A673 (cell line): ENCODE results near the gene AGAP1. TPM values are rescaled to one million over a fixed set of nuclear protein-coding genes. Genes with fewer than 3 reads are reported as not detected.

ENCODE experiments used
- BruUV-seq: library from RNA; stranded (reverse); fragments of 400-500 nt; replicated peaks from 2 replicates; lab custom pipeline; 2021; lab: Mats Ljungman, UMichigan
- CTCF ChIA-PET: fragments of 300-600 bp; sonication (Branson Sonifier 250); formaldehyde crosslinking; loops from one replicate; lab custom pipeline; 2022; ENCODE audit warnings: antibody characterized with exemption; lab: Charles Lee
- POLR2A ChIA-PET: fragments of 300-600 bp; sonication (Branson Sonifier 250); formaldehyde crosslinking; loops from one replicate; lab custom pipeline; 2022; ENCODE audit warnings: antibody characterized with exemption; ENCODE audit not compliant: low non-redundant PET; lab: Charles Lee
- DNase-seq: peaks from one replicate; pipeline ENCODE4 v3.0.0-alpha.2; 2015; ENCODE audit warnings: low spot score
- H3K27ac ChIP-seq: fragments of 200-600 bp; sonication (generic); 2 replicates; pipeline ENCODE4 v1.5.1; 2016; ENCODE audit warnings: mixed run types, low read depth, mild to moderate bottlenecking, mixed read lengths, antibody characterized with exemption, low read length; ENCODE audit not compliant: poor library complexity, severe bottlenecking
- H3K27me3 ChIP-seq: fragments of 200-600 bp; sonication (generic); replicated peaks from 2 replicates; pipeline ENCODE4 v1.6.1; 2017; ENCODE audit warnings: mixed run types, low read depth, mild to moderate bottlenecking, mixed read lengths, antibody characterized with exemption, low read length; ENCODE audit not compliant: insufficient read depth, poor library complexity
- H3K36me3 ChIP-seq: fragments of 200-600 bp; sonication (generic); 2 replicates; pipeline ENCODE4 v1.6.1; 2016; ENCODE audit warnings: mixed run types, mild to moderate bottlenecking, mixed read lengths, antibody characterized with exemption, low read length; ENCODE audit not compliant: insufficient read depth, poor library complexity, severe bottlenecking
- H3K4me1 ChIP-seq: fragments of 200-600 bp; sonication (generic); 2 replicates; pipeline ENCODE4 v1.6.1; 2017; ENCODE audit warnings: mixed run types, mild to moderate bottlenecking, mixed read lengths, antibody characterized with exemption, low read length; ENCODE audit not compliant: insufficient read depth, poor library complexity, severe bottlenecking
- H3K4me3 ChIP-seq: fragments of 200-600 bp; sonication (generic); 2 replicates; pipeline ENCODE4 v1.5.1; 2016; ENCODE audit warnings: low read depth, mixed run types, mild to moderate bottlenecking, mixed read lengths, low read length; ENCODE audit not compliant: poor library complexity, severe bottlenecking
- H3K9me3 ChIP-seq: fragments of 200-600 bp; sonication (generic); 2 replicates; pipeline ENCODE4 v1.6.1; 2016; ENCODE audit warnings: mixed run types, low read depth, mild to moderate bottlenecking, mixed read lengths, antibody characterized with exemption, low read length; ENCODE audit not compliant: poor library complexity, severe bottlenecking
- EZH2 ChIP-seq: fragments of 200-600 bp; sonication (generic); IDR thresholded peaks from 2 replicates; pipeline ENCODE4 v1.6.1; 2017; ENCODE audit warnings: borderline replicate concordance, low read depth, mild to moderate bottlenecking, mixed read lengths, antibody characterized with exemption, low read length; ENCODE audit not compliant: poor library complexity, severe bottlenecking
- intact Hi-C: fragments of 100-400 bp; cut with micrococcal nuclease; formaldehyde crosslinking; loops from one replicate; pipeline ENCODE4 v1.10.0; 2022; ENCODE audit not compliant: unreplicated experiment
- total RNA-seq: library from RNA; stranded (reverse); gene quantifications from 2 replicates; pipeline ENCODE4 v1.2.3, GENCODE V29; 2021
- TF ChIP-seq, protein P1 (sequence below): fragments of 300-800, 200-600 bp; sonication (generic); conservative IDR thresholded peaks from 2 replicates; pipeline ENCODE4 v1.5.1; 2017; ENCODE audit warnings: low read depth, mild to moderate bottlenecking, antibody characterized with exemption, low read length, moderate library complexity, mixed read lengths

AGAP1 gene
- total RNA-seq, 1 experiment from 2014 or later: 25.3 TPM

DNA sequence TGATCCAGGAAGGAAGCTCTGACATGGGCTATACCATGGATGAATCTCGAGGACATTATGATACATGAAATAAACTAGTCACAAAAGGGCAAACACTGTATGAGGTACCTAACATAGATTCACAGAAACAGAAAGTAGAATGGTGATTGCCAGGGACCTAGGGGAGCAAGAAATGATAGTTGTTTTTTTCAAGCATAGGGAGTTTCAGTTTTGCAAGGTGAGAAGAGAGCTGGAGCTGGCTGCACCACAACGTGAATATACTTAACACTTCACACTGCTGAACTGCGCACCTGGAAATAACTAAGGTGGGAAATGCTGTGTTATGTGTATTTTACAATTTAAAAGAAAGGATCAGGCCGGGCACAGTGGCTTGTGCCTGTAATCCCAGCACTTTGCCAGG lies 13.2 kb upstream of the AGAP1 start:
- POLR2A ChIA-PET: no interaction called here
- DNase-seq: no peak
- no peaks in the 10 kb centered on the region for H3K4me1 ChIP-seq
- BruUV-seq: no TSS peak
- no peaks in the 10 kb centered on the region for H3K9me3 ChIP-seq
- TF ChIP-seq, protein P1, sequence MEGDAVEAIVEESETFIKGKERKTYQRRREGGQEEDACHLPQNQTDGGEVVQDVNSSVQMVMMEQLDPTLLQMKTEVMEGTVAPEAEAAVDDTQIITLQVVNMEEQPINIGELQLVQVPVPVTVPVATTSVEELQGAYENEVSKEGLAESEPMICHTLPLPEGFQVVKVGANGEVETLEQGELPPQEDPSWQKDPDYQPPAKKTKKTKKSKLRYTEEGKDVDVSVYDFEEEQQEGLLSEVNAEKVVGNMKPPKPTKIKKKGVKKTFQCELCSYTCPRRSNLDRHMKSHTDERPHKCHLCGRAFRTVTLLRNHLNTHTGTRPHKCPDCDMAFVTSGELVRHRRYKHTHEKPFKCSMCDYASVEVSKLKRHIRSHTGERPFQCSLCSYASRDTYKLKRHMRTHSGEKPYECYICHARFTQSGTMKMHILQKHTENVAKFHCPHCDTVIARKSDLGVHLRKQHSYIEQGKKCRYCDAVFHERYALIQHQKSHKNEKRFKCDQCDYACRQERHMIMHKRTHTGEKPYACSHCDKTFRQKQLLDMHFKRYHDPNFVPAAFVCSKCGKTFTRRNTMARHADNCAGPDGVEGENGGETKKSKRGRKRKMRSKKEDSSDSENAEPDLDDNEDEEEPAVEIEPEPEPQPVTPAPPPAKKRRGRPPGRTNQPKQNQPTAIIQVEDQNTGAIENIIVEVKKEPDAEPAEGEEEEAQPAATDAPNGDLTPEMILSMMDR: no peak
- no peak for TF ChIP-seq EZH2
- CTCF ChIA-PET: no interaction called here
- intact Hi-C loops: no loop called here
- H3K27me3 ChIP-seq: no peaks in the 10 kb centered on the region
- no peaks in the 10 kb centered on the region for H3K36me3 ChIP-seq
- no peak overlapping the region for H3K27ac ChIP-seq
- no peak overlapping the region for H3K4me3 ChIP-seq

DNA sequence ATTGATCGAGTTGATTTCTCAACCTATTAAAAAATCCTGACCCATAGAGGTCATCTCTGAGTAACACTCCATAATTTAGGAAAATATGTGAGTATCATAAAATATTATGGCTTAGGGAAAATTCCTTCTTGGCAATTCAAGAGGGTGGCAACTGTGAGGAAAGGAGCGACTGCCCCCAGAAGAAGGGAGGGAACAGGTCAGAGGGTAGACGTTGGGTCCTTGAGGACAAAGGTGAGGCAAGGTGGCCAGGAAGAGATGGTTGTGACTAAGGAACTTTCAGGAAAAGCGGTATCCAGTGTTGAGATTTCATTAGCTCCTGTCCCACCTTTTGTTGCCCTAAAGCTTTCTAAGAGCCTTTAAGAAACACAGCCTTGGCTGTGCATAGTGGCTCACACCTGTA lies 10.5 kb upstream of the AGAP1 start:
- Histone ChIP-seq H3K27ac (no peak overlapping the region), H3K9me3 (no peaks in the 10 kb centered on the region), H3K4me3 (no peak overlapping the region), H3K27me3 (no peaks in the 10 kb centered on the region), H3K36me3 (no peaks in the 10 kb centered on the region), H3K4me1 (no peaks in the 10 kb centered on the region)
- intact Hi-C loops: no loop called here
- DNase-seq: no peak
- no peak for TF ChIP-seq EZH2
- TF ChIP-seq, protein P1: no peak
- ChIA-PET POLR2A (no interaction called here), CTCF (no interaction called here)
- BruUV-seq: no TSS peak

DNA sequence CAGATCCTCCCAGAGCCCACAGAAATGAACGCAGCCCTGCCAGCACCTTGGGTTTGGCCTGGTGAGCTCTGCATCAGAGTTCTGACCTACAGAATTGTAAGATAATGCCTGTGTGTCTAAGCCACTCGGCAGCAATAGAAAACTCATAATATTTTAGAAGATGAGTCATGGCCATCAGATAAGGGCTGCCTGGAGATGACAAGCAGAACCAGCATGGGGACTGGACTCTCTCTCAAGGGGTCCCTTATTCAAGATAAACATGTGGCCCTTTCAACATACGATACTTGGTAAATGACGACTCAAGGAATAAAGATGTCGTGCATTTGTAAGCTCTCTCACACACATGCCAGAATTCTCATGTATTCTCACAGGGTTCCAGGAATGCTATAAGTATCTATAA lies 8.5 kb upstream of the AGAP1 start:
- Histone ChIP-seq H3K9me3 (no peaks in the 10 kb centered on the region), H3K4me1 (no peaks in the 10 kb centered on the region), H3K4me3 (no peak overlapping the region), H3K27me3 (no peaks in the 10 kb centered on the region), H3K27ac (no peak overlapping the region), H3K36me3 (no peaks in the 10 kb centered on the region)
- TF ChIP-seq EZH2: no peak
- TF ChIP-seq, protein P1: no peak
- BruUV-seq: no TSS peak
- ChIA-PET CTCF (no interaction called here), POLR2A (no interaction called here)
- intact Hi-C loops: no loop called here
- no peak for DNase-seq
